ENCODE results near the gene PRKCE.

DNA sequence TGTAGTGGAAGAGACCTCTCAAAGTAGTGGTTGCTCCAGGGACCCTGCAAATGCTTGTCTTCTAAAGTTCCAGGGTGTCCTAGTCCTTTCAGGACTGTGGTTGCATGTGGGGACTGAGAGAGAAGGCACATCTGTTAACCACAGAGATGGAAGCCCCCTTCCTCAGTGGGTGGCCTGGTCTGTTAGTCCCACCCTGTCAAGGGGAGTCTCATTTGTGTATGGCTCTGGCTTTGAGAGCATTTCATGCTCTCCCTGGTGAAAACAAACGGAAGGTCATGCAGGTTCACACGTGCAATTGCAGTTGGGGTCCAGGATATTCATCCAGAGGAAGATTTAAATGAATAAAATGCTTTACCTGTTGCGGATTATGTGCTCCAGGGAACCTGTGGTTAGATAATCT lies 219.6 kb downstream of the PRKCE start:
- TF ChIP-seq POLR2AphosphoS5 (IDR thresholded peaks at IDR 0.05) (no peak), POLR2A (IDR thresholded peaks at IDR 0.05) (no peak), EP300 (IDR thresholded peaks at IDR 0.05) (no peak)
- TF ChIP-seq, protein P1, sequence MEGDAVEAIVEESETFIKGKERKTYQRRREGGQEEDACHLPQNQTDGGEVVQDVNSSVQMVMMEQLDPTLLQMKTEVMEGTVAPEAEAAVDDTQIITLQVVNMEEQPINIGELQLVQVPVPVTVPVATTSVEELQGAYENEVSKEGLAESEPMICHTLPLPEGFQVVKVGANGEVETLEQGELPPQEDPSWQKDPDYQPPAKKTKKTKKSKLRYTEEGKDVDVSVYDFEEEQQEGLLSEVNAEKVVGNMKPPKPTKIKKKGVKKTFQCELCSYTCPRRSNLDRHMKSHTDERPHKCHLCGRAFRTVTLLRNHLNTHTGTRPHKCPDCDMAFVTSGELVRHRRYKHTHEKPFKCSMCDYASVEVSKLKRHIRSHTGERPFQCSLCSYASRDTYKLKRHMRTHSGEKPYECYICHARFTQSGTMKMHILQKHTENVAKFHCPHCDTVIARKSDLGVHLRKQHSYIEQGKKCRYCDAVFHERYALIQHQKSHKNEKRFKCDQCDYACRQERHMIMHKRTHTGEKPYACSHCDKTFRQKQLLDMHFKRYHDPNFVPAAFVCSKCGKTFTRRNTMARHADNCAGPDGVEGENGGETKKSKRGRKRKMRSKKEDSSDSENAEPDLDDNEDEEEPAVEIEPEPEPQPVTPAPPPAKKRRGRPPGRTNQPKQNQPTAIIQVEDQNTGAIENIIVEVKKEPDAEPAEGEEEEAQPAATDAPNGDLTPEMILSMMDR (IDR thresholded peaks at IDR 0.05) = no peak
